Stromal cell of bone marrow (primary cell): ENCODE results near the gene KLLN.
"Not testable (repeated sequence)": the region's sequence is repeated elsewhere in the genome, so short reads cannot be mapped to it uniquely, and the experiment has no call there.

Experiments used
- DNase-seq: peaks from one replicate; pipeline ENCODE4 v3.0.0-alpha.2; 2012; ENCODE audit warnings: low read depth

Gene KLLN

DNA sequence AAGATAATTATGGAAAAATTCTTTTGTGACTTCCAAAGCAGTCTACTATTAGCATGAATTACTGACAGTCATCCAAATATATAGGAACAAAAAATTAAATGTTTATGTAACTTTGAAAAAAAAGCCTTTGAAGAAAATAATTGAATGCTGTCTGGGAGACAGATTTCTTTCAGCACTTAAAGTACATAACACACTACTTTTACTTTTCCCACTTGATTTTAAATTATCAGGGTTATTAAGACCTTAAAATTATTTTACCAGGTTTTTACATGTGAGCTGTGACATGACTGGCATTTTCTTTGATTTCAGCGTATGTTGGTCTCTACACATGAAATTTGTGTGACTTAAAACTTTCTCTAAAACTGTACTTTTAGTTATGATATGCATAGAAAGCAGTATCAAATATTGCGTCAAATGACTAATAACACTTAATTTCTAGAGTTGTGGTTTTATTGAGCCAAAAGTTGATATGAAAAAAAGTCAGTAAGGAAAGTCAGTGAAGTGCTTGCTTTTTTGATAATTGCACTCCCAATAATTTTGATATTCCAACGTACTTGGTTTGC is 3.2 kb upstream of the KLLN start:
- DNase-seq, result no peak

DNA sequence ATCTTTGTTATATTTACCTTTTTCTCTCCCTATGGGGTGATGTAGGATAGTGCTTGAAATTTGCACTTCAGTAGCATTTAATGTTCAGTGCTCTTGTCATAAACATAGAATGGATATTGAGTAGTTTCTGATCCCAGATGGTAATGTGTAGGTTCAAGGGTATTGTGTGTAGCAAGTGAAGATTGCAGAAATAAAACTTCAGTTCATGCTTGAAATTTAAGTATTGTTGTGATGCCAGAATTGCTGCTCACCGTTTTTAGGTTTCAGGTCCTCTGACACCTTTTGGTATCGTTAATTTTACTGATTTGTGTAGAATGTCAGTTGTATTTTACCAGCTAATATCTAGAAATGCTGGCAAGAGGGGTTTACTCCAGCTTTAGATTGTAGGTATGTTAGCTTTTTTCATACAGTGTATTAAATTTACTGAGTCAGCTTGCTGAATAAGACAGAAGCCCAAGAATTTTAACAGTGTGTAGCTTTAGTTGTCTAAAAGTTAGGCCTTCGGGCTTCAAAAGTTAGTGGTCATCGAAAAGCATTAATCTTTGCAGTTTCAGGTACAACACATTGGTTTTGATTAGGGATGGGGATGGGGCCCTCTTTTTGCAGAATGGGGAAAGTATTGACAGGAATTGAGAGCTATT is 2.0 kb upstream of the KLLN start:
- DNase-seq, result no peak

- no peak for DNase-seq
Observed at GRCh38 chr10:87864496-87865059, 1.2 kb upstream of the KLLN start.

DNA sequence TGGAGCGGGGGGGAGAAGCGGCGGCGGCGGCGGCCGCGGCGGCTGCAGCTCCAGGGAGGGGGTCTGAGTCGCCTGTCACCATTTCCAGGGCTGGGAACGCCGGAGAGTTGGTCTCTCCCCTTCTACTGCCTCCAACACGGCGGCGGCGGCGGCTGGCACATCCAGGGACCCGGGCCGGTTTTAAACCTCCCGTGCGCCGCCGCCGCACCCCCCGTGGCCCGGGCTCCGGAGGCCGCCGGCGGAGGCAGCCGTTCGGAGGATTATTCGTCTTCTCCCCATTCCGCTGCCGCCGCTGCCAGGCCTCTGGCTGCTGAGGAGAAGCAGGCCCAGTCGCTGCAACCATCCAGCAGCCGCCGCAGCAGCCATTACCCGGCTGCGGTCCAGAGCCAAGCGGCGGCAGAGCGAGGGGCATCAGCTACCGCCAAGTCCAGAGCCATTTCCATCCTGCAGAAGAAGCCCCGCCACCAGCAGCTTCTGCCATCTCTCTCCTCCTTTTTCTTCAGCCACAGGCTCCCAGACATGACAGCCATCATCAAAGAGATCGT is 690 bp upstream of the KLLN start:
- DNase-seq, result not testable (repeated sequence)

GRCh38 chr10:87862679-87863052 is 667 bp downstream of the KLLN start:
- no peak for DNase-seq

DNA sequence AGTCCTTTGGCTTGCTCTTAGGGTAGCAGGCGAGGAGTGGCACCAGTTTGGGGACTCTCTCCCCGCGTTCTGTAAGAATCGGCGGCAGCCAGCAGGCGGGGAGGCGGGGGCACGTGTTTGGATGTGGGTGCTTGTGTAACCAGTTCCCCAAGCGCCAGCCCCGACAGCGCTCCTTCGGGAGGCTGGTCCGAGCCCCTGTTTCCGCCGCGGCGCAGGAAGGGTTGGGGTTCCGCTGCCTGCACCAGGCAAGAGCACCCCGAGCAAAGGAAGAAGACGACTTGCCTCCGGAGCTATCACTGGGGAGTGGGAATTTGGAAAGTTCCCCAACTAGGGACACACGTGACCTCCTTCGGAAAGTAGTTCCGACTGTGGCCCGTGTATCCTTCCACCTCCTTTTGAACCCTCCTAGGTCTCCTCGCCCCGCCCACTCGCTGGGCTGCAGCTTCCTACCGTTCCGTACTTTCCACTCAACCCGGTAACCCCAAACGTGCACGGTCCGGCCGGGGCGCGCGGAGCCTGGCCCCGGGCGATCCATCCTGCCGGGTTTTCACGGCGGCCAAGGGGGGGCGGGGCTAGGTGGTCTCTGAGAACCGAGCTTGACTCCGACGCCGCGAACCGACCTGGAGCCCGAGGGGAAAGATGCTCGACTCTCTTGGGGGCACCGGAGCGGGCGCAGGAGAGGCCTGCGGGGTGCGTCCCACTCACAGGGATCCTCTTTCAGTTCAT is 1.2 kb downstream of the KLLN start:
- DNase-seq, result peak; percentile 94

DNA sequence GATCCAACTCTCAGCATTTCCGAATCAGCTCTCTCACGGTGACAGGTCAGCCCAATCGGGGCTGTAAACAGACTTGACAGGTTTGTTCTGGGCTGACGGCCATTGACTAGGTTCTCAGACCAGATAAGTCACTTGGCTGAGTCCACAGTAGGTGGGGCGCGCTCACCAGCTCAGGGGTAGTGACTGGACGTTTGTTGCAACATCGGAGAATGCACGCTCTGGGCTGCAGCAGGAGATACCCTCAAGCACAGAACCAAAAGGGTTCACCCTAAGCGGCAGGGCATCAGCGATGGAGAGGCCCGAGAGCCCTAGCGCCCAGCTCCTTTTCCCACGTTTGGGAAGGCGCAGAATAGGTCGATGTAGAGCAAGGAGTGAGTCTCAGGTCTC is 1.8 kb downstream of the KLLN start:
- DNase-seq, result no peak

DNA sequence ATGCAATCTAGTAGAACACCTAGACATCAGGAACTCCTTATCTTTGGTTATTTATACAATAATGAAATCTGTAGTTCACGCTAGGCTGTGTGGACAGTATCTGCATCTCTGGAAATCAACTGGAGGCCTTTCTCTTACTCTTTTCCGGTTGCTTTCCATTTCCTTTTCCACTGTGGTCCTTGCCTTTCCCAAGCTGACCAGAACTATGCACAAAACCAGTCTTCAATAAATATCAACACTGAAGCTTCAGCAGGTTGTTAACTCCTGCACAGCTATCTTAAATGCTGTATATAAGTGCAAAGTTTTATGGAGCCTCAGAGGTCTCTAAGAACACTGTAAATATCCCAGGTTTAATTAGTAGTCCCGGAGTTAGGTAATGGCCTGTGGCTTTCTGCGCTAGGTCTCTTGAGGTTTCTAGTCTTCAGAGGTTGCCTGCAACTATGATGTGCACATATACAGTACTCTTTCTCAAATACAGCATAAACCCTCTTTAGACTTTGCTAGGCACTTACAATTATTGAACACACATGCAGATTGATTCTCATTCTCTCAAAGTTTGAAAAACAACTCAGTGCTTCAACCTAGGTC is 2.4 kb downstream of the KLLN start:
- no peak for DNase-seq

- DNase-seq, result peak; percentile 76
Observed at GRCh38 chr10:87860156-87860795, 3.1 kb downstream of the KLLN start.

- DNase-seq, result not testable (repeated sequence)
Observed at GRCh38 chr10:87855665-87856064, 7.7 kb downstream of the KLLN start.

GRCh38 chr10:87855247-87855646 is 8.1 kb downstream of the KLLN start:
- not testable (repeated sequence) for DNase-seq

DNA sequence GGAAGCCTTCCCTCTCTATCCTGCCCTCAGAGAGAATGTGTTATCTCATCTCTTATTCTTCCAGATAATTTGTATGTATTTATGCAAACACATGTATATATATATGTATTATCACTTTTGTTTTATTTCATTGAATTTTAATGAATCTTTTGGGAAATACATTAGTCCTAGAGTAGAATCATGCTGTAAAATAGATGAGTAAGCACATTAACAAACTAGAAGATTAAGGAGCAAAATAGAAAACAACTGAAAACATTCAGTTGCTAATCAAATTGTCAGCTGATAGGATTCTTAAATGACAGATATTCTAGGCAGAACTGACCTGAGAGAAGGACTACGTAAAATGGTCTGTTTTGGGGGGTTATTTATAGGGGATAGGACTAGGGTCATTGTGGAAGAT is 11.2 kb downstream of the KLLN start:
- no peak for DNase-seq

DNA sequence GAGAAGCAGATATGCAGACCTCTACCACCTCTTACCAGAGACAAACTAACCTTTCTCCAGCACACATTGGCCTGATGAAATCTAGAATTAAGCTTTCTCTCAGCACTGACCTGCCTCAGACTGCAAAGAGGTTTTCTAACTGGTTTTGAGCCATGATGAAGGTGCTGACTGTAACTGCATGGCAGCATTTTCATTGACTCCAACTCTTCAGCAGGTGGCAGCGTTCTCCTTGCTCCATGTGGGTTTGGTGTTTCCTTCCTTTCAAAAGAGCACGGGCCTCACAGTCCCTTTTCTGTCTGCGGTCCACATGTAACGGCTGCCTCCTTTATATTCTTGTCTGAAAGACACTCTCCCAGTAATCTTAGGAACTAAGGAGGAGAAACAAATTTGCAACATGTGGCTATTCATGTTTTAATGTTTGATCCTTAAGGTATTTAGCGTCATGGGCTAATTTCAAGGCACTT is 12.6 kb downstream of the KLLN start:
- peak; percentile 40 for DNase-seq

DNA sequence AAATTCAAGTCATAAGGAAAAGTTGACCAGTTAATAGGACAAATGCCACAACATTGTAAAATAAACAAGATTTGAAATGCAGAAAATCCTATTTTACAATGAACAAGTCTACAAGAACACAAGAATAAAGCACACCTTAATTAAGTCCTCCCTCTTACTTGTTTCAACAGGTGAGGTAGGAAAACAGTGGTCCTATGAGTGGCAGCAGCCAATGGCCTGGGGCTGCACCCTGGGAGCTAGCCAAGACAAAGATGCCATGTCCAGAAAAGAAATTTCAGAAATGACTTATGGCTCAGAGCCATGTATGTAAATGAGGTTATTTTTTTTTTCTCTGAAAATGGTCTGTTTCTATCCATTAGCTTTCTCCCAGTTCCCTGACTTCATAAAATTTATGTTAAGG is 14.3 kb downstream of the KLLN start:
- no peak for DNase-seq

DNA sequence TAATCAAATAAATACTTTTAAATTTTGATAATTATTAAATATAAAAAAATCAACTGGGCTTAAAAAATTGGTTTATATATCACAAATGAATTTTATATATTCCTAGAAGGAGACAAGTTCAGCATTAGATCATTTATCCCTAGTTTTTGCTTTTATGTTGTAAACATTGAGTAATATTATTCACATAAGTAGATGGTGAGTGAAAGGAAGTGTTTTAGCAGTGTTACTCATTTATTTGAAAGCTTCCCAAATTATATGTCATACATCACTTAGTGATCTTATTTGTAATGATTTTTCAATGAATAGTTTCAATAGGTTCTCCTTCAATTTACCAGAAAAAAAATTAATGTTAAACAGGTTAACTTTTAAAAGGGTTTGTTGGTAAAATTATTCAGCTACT is 15.8 kb downstream of the KLLN start:
- DNase-seq, result no peak

DNA sequence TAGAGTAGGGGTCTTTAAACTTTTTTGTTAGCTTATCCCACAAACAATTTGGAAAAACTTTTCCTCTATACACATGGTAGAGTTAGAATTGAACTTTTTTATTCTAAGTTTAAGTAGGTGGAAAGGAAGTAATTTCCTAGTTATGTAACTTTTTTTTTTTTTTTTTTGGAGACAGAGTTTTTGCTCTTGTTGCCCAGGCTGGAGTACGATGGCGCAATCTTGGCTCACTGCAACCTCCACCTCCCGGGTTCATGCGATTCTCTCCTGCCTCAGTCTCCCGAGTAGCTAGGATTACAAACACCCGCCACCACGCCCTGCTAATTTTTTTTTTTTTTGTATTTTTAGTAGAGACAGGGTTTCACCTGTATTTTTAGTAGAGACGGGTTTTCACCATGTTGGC is 16.6 kb downstream of the KLLN start:
- not testable (repeated sequence) for DNase-seq

DNA sequence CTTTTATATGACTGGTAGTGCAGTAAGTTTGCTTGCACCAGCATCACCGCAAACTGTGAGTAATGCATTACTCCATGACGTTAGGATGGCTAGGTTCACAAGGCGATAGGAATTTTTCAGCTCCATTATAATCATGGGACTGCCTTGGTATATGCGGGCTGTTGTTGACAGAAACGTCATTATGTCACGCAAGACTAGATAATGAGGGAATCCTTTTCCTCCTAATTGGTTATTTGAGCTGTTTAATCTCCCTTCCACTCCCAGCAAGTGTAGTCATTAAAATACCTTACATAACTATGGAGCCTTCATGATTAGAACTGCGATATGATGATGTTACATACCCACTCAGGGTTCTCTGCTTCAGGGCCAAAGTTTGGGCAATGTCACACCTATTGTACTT is 17.3 kb downstream of the KLLN start:
- no peak for DNase-seq

- no peak for DNase-seq
Observed at GRCh38 chr10:87845624-87845998, 17.7 kb downstream of the KLLN start.

- no peak for DNase-seq
Observed at GRCh38 chr10:87844837-87845623, 18.3 kb downstream of the KLLN start.

DNA sequence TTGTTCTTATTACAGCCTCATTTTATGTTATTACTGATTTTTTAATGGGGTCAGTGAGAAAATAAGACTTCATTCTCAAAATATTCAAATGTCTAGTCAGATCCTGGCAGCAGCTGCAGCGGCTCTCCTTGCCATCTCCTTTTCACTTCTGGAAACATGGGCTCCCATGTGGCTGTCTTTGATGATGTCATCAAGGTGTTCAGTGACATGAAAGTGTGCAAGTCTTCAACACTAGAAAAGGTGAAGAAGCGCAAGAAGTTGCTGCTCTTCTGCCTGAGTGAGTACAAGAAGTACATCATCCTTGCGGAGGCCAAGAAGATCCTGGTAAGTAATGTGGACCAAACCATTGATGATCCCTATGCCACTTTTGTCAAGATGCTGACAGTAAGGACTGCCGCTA is 19.6 kb downstream of the KLLN start:
- no peak for DNase-seq

DNA sequence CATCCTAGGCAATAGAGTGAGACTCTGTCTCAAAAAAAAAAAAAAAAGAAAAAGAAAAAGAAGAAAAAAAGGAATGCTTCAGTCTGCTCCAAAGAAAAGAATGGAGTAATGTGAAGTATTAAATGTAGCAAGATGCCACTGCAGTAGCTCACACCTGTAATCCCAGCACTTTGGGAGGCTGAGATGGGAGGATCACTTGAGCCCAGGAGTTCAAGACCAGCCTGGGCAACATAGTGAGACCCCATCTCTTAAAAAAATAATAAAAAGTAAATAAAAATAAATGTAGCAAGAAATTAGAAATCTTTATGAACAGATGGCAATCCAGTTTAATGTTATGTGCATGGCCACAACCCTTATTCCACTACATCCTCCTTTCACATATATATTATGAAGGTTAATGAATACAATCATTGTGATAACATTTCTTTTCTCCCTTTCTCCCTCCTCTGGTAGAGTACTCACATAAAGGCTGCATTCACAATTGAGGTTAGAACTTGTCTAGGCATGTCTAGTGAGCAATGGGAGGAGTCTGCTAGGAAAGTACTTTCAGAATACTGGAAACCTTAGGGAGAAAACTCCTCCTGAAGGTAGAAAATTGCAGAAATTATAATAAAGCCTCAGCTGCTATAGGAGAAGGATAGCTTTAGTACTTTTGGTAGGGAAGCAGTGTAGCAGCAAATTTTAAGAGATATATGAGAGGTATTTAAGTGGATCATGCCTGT is 20.4 kb downstream of the KLLN start:
- peak; percentile 70 for DNase-seq
